ENCODE measurements around the gene CEBPZOS. TPM values are rescaled to one million over a fixed set of nuclear protein-coding genes. Genes with fewer than 3 reads are reported as not detected.
A peak's percentile ranks its signal among the peaks of the same experiment; 100 is the strongest.
"Not testable (repeated sequence)": the region's sequence is repeated elsewhere in the genome, so short reads cannot be mapped to it uniquely, and the experiment has no call there.

Gene CEBPZOS
- total RNA-seq, 2 donors from 2014 or later = 44.5 to 49.6 TPM

DNA sequence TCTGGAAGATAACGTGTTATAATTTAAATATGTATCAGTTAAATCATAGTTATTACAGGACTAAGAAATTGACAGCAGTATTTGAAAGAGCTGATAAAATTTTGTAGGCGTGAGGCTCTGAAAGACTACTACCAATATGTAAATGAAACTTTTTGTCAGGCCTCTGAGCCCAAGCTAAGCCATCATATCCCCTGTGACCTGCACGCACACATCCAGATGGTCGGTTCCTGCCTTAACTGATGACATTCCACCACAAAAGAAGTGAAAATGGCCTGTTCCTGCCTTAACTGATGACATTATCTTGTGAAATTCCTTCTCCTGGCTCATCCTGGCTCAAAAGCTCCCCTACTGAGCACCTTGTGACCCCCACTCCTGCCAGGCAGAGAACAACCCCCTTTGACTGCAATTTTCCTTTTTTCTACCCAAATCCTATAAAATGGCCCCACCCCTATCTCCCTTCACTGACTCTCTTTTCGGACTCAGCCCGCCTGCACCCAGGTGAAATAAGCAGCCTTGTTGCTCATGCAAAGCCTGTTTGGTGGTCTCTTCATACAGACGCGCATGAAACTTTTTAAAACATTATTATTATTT is 8.9 kb downstream of the CEBPZOS start:
- H3K36me3 Mint-ChIP-seq (ENCODE audit: low read depth) = peaks cover 100% of the 10 kb centered on the region
- peaks cover 14% of the 10 kb centered on the region for H3K9me3 Mint-ChIP-seq
- peaks cover 23% of the 10 kb centered on the region for H3K4me1 Mint-ChIP-seq
- not testable (repeated sequence) for H3K27ac Mint-ChIP-seq; H3K4me3 Mint-ChIP-seq; ATAC-seq (replicated peaks); H3K27me3 Mint-ChIP-seq

DNA sequence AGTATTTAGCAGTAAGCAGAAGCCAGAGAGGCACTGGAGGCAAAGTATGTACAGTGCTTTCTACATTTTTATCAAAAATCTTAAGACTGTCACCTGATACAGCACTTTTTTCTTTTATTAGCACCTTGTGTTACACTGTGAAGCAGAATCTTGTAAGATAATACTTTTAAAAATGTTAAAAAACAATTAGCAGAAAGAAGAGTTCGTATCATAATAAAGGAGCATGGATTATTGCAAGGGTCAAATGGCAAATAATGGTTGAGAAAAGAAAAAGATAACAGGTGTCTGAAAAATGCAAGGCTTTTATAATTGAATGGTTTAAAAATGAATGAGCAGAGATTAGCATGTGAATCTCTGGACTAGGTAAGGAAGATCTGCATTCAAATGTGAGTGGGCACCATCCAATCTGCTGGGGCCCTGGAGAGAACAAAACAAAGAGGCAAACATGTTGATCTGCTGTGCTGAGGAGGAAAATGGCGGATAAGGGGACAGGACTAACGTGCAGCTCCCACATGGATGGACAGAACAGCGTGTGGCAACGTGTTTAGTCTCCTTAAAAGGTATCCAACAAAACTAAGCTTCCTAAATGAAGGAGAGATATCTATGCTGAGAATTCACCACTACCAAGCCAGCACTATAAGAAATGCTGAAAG is 9.5 kb downstream of the CEBPZOS start:
- H3K4me1 Mint-ChIP-seq = peaks cover 23% of the 10 kb centered on the region
- peaks cover 14% of the 10 kb centered on the region for H3K9me3 Mint-ChIP-seq
- H3K36me3 Mint-ChIP-seq (ENCODE audit: low read depth) = peaks cover 100% of the 10 kb centered on the region
- no peak overlapping the region for H3K27ac Mint-ChIP-seq
- no peak overlapping the region for H3K4me3 Mint-ChIP-seq
- ATAC-seq (replicated peaks) = no peak
- no peaks in the 10 kb centered on the region for H3K27me3 Mint-ChIP-seq

- H3K27ac Mint-ChIP-seq; ATAC-seq (replicated peaks); H3K4me3 Mint-ChIP-seq; H3K27me3 Mint-ChIP-seq: not testable (repeated sequence)
- peaks cover 14% of the 10 kb centered on the region for H3K9me3 Mint-ChIP-seq
- peaks cover 100% of the 10 kb centered on the region for H3K36me3 Mint-ChIP-seq (ENCODE audit: low read depth)
- H3K4me1 Mint-ChIP-seq = peaks cover 23% of the 10 kb centered on the region
Observed at GRCh38 chr2:37206760-37207159, 10.5 kb downstream of the CEBPZOS start.

DNA sequence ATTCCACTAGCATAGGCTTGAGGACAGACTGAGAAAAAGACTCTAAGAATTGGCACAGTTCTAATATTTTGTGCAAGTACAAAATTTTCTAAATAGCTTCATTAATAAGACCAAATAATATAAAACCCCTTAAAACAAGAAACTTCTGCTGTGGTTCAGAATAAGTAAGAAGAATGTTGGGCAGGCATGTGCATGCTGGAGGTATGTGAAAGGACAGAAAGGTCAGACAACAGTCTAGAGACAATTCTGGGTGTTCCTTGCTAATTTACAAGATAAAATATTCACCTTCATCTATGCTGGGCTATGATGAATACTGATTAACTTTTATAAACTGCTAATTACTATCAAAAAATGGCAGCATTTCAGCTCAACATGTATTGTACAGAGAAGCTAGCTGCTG is 14.9 kb downstream of the CEBPZOS start:
- peaks cover 15% of the 10 kb centered on the region for H3K4me1 Mint-ChIP-seq
- peaks cover 14% of the 10 kb centered on the region for H3K9me3 Mint-ChIP-seq
- no peaks in the 10 kb centered on the region for H3K27me3 Mint-ChIP-seq
- H3K27ac Mint-ChIP-seq = no peak overlapping the region
- no peak overlapping the region for H3K4me3 Mint-ChIP-seq
- no peak for ATAC-seq (replicated peaks)
- peaks cover 98% of the 10 kb centered on the region for H3K36me3 Mint-ChIP-seq (ENCODE audit: low read depth)

- H3K27ac Mint-ChIP-seq = no peak overlapping the region
- H3K9me3 Mint-ChIP-seq = peaks cover 11% of the 10 kb centered on the region
- H3K27me3 Mint-ChIP-seq = no peaks in the 10 kb centered on the region
- H3K4me3 Mint-ChIP-seq = no peak overlapping the region
- ATAC-seq (replicated peaks) = no peak
- H3K4me1 Mint-ChIP-seq = peaks cover 11% of the 10 kb centered on the region
- peaks cover 98% of the 10 kb centered on the region for H3K36me3 Mint-ChIP-seq (ENCODE audit: low read depth)
Observed at GRCh38 chr2:37211939-37212338, 15.6 kb downstream of the CEBPZOS start.

DNA sequence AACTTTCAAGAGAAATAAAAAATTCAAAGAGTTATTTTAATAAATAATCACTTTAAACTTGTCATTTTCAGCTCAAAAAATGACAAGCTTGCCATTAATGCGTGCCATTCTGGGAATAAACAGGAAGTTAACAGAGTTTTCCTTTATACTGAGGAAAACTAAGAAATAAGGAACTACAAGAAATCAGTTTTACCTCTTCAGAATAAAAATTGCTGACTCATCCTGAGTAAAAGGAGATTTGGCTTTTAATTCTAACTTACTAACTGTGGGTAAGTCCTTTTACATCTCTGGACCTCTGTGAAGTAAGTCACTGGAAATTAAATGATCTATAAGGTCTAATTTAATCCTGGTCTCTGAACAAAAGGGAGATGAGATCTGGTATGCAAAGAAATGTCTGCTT is 19.0 kb downstream of the CEBPZOS start:
- Mint-ChIP-seq H3K4me1 (peaks cover 4% of the 10 kb centered on the region), H3K4me3 (no peak overlapping the region), H3K9me3 (no peaks in the 10 kb centered on the region), H3K27ac (peak overlapping the region; percentile 74), H3K27me3 (no peaks in the 10 kb centered on the region), H3K36me3 (ENCODE audit: low read depth) (peaks cover 98% of the 10 kb centered on the region)
- no peak for ATAC-seq (replicated peaks)

DNA sequence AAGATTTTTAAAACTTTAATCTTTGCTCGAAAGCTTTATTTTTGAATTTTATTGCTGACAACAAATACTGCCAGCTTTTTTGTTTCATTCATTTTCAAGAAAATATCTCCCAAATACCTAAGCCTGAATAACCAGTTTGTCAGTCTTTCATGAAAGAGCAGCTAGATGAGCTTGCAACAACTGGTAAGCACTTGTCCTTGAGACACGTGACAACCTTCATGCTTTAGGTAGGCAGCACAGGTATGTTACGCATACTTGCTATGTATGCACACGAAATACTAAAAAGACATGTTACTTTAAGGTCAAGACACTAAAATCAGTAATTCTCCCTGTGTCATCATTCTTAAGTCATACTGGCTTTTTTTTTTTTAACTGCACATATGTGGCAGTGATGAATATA is 22.8 kb downstream of the CEBPZOS start:
- H3K4me1 Mint-ChIP-seq = peaks cover 17% of the 10 kb centered on the region
- H3K27me3 Mint-ChIP-seq = no peaks in the 10 kb centered on the region
- H3K9me3 Mint-ChIP-seq = no peaks in the 10 kb centered on the region
- H3K36me3 Mint-ChIP-seq (ENCODE audit: low read depth) = peaks cover 98% of the 10 kb centered on the region
- ATAC-seq (replicated peaks) = no peak
- no peak overlapping the region for H3K4me3 Mint-ChIP-seq
- H3K27ac Mint-ChIP-seq = no peak overlapping the region

DNA sequence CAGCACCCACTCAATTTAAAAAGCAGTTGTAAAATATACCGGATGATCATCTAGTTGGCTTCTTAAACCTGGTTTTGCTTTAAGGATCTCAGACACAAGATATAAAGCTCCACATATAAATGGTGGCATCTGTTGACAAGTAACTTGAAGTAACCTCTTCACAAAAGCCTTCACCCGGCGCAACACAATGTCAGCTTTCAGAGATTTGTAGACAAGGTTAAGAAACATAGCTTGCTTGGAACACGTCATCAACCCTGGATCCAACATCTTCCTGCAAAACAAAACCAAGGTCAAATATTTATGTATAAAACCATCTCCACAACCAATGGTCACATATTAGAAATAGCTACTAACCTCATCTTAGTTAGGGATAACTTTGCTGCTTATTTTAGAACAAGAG is 26.8 kb downstream of the CEBPZOS start:
- Mint-ChIP-seq H3K27me3 (no peaks in the 10 kb centered on the region), H3K36me3 (ENCODE audit: low read depth) (peaks cover 96% of the 10 kb centered on the region), H3K9me3 (no peaks in the 10 kb centered on the region), H3K4me1 (peaks cover 21% of the 10 kb centered on the region), H3K4me3 (no peak overlapping the region), H3K27ac (peak overlapping the region; percentile 12)
- ATAC-seq (replicated peaks) = no peak

- Mint-ChIP-seq H3K4me3 (no peak overlapping the region), H3K27me3 (no peaks in the 10 kb centered on the region), H3K9me3 (no peaks in the 10 kb centered on the region), H3K36me3 (ENCODE audit: low read depth) (peaks cover 96% of the 10 kb centered on the region), H3K4me1 (peaks cover 22% of the 10 kb centered on the region), H3K27ac (no peak overlapping the region)
- ATAC-seq (replicated peaks) = no peak
Observed at GRCh38 chr2:37224063-37224462, 27.8 kb downstream of the CEBPZOS start.

- not testable (repeated sequence) for H3K27me3 Mint-ChIP-seq; ATAC-seq (replicated peaks); H3K27ac Mint-ChIP-seq; H3K9me3 Mint-ChIP-seq
- Mint-ChIP-seq H3K4me3 (peak overlapping the region; percentile 25), H3K4me1 (peaks cover 26% of the 10 kb centered on the region), H3K36me3 (ENCODE audit: low read depth) (peaks cover 92% of the 10 kb centered on the region)
Observed at GRCh38 chr2:37225129-37225528, 28.8 kb downstream of the CEBPZOS start.

DNA sequence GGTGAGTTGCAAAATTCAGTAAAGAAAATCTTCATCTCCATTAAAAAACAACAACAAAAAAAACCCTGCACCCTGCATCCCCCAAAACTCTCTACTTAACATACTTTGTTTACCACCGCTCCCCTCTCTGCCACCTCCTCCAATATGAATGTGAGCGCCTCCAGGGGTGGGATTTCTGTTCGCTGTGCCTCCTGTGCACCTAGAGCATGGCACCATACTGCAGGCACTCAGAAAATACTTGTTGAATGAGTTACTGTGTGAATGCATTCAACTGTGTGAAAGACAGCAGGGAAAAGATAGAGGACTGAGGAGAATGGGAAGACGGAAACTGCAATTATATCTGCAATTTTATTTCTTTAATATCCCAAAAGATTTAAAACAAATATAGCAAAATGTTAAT is 30.6 kb downstream of the CEBPZOS start:
- H3K9me3 Mint-ChIP-seq = no peaks in the 10 kb centered on the region
- H3K36me3 Mint-ChIP-seq (ENCODE audit: low read depth) = peaks cover 75% of the 10 kb centered on the region
- H3K27me3 Mint-ChIP-seq = no peaks in the 10 kb centered on the region
- peak overlapping the region; percentile 2 for H3K4me3 Mint-ChIP-seq
- H3K4me1 Mint-ChIP-seq = peaks cover 26% of the 10 kb centered on the region
- H3K27ac Mint-ChIP-seq = no peak overlapping the region
- ATAC-seq (replicated peaks) = no peak

DNA sequence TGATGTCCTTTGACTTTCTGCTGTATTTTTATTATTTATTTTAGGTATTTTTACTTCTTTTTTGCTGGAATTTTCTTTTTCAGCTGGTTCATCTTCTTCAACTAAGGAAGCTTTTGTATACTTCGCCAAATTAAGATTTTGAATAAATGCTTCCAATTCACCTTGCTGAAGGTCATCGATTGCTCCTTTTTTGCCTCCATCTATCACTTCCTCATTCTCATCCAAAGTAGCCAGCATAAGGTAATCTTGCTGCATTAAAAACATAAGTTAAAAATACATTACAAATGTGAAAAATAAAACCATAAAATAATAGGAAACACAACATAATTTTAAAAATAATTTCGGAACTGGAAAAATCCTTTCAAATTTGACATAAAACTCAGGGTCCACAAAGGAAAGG is 32.5 kb downstream of the CEBPZOS start:
- Mint-ChIP-seq H3K27me3 (no peaks in the 10 kb centered on the region), H3K4me1 (peaks cover 13% of the 10 kb centered on the region), H3K4me3 (no peak overlapping the region), H3K36me3 (ENCODE audit: low read depth) (peaks cover 56% of the 10 kb centered on the region), H3K27ac (no peak overlapping the region), H3K9me3 (no peaks in the 10 kb centered on the region)
- no peak for ATAC-seq (replicated peaks)

DNA sequence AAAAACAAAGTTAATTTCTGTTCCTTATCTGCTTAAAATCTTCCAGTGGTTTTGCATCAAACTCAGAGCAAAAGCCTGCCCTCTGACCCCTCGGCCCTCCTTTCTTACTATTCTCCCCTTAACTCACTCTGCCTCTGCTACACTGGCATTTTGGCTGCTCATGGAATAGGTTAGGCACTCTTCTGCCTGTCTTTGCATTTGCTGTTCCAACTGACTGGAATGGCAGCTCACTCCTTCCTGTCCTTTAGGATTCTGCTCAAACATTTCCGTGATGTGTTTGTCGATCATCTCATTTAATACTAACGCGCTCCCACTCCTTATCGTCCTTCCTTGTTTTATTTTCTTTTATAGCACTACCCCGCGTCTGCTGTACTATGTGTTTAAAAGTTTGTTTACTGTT is 34.3 kb downstream of the CEBPZOS start:
- H3K4me3 Mint-ChIP-seq = no peak overlapping the region
- no peak overlapping the region for H3K27ac Mint-ChIP-seq
- H3K4me1 Mint-ChIP-seq = peaks cover 19% of the 10 kb centered on the region
- no peak for ATAC-seq (replicated peaks)
- H3K9me3 Mint-ChIP-seq = no peaks in the 10 kb centered on the region
- H3K36me3 Mint-ChIP-seq (ENCODE audit: low read depth) = peaks cover 53% of the 10 kb centered on the region
- H3K27me3 Mint-ChIP-seq = no peaks in the 10 kb centered on the region

GRCh38 chr2:37231241-37232130 is 35.2 kb downstream of the CEBPZOS start, which contains the start of the genes CEBPZ and NDUFAF7:
CEBPZ (minus strand) TSS chr2:37231596; CDS start chr2:37231567, 29 bp downstream.
NDUFAF7 (plus strand) TSS chr2:37231658; CDS start chr2:37231706, 48 bp downstream.
- Mint-ChIP-seq H3K27me3 (no peaks in the 10 kb centered on the region), H3K36me3 (ENCODE audit: low read depth) (peaks cover 53% of the 10 kb centered on the region), H3K9me3 (no peaks in the 10 kb centered on the region), H3K27ac (no peak within 1 kb of the TSS), H3K4me3 (no peak within 1 kb of the TSS), H3K4me1 (peaks cover 19% of the 10 kb centered on the region)
- ATAC-seq (replicated peaks) = peak; percentile 97
